Right renal cortex interstitium (tissue), 3 donors: ENCODE results near the gene SLX1A. TPM values are rescaled to one million over a fixed set of nuclear protein-coding genes. Genes with fewer than 3 reads are reported as not detected.
"Not testable (repeated sequence)": the region's sequence is repeated elsewhere in the genome, so short reads cannot be mapped to it uniquely, and the experiment has no call there.

Experiments
- DNase-seq, 3 donors: peaks; one replicate each; pipeline ENCODE4 v3.0.0-alpha.2; 2013; ENCODE audit warnings: low read depth in 3 of 3, low spot score in 2 of 3
- polyA plus RNA-seq, 3 donors: library from polyadenylated mRNA; unstranded; fragments of 120-200 nt; gene quantifications; one replicate each; pipeline ENCODE4 v1.2.1, GENCODE V29; 2013; ENCODE audit not compliant: insufficient read length in 3 of 3

Gene SLX1A
- polyA plus RNA-seq = 10 to 100 TPM; 14.8 to 17.2 (median 16.3) TPM

DNA sequence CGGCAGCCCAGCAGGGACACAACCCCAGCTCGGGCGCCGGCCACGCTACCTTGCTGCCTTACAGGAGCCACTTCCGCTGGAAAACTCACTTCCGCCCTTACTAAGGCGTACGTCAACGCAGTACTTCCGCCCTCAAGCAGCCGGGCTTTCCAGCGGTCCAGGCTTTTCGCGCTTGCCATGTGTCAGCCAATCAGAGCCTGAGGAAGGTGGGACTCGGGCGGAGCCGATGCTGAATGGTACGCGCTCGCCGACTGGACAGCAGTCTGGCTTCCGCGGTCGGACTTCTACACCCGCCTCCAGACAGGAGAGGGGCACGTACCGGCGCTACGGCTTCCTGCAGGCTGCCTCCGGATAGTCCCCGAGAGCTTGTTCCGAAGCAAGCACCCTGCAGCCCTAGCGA, at the start of gene SLX1A, which contains the start of gene BOLA2B:
TSS of gene SLX1A (plus strand) at position 261 of the 400 bp plus-strand sequence. CDS start 210 bp downstream, outside the sequence.
TSS of gene BOLA2B (minus strand) at position 52 of the 400 bp plus-strand sequence. CDS start 71 bp downstream, outside the sequence.
- DNase-seq = not testable (repeated sequence)

DNA sequence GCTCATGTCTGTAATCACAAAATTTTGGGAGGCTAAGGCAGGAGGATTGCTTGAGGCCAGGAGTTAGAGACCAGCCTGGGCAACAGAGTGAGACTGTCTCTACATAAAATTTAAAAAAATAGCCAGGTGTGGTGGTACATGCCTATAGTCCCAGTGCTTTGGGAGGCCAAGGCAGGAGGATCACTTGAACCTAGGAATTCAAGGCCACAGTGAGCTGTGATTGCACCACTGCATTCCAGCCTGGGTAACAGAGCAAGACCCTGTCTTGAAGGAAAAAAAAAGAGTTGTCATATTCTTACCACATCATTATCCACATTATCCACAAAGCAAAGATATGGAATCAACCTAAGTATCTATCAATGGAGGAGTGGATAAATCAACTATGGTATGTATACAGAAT, 49.7 kb upstream of the SLX1A start:
- no peak for DNase-seq

DNA sequence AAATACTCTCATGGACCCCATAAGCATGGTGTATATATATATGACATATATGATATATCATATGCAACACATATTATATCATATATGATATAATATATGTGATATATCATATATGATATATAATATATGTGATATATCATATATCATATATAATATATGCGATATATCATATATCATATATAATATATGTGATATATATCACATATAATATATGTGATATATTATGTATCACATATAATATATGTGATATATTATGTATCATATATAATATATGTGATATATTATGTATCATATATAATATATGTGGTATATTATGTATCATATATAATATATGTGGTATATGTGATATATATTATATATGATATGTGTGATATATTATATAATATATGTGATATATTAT, 48.8 kb upstream of the SLX1A start:
- DNase-seq = no peak

DNA sequence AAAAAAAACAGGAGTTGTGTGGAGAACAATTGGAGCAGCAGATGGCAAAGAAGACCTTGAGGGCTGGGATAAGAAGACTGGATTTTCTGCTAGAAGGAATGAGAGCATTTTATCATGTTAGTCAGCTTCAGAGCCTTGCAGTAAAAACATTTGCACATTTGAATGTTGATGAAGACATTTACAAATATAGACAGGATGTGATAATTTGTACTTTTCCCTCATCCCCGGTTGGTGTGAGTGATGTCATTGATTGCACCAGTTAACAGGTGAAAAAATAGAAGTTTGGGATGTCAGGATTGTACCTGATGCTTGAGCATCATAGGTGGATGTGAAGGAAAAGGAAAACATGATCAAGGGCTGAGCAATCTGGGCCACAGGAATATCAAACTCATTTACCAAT, 48.0 kb upstream of the SLX1A start:
- no peak for DNase-seq

DNA sequence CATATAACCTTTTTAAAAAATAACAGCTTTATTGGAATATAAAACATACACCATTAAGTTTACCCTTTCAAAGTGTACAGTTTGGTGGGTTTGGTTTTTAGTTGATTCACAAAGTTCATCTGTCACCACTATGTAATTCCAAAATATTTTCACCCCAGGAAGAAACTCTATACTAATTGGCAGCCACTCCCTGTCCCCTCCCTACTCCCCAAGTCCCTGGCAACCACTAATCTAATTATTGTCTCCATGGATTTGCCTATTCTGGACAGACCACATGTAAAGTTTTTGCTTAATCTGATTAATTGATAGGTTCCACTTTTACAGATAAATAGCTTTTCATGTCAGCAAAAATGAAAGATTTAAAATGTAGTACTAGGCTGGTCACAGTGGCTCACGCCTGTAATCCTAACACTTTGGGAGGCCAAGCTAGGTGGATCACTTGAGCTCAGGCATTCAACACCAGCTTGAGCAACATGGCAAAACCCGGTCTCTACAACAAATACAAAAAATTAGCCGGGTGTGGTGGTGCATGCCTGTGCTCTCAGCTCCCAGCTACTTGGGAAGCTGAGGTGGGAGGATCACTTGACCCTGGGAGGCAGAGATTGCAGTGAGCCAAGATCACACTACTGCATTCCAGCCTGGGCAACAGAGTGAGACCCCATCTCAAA, 45.7 kb upstream of the SLX1A start:
- no peak for DNase-seq

DNA sequence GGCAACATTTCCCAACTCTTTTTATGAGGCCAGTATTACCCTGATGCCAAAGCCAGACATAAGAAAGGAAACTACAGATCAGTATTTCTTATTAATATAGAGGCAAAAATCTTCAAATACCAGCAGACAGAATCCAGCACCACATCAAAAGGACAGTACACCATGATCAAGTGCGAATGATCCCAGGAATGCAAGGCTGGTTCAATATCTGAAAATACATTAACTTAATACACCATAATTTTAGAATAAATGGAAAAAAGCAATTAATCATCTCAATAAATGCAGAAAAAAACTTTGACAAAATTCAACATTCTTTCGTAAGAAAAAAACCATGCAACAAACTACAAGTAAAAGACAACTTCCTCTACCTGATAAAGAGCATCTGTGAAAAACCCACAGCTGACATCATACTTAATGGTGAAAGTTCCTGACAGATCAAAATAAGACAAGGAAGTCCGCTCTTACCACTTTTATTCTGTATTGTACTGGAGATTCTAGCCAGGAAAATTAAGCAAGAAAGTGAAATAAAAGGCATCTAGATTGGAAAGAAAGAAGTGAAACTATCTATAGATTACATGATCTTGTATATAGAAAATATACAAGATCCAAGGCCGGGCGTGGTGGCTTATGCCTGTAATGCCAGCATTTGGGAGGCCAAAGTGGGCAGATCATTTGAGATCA, 44.3 kb upstream of the SLX1A start:
- DNase-seq = no peak

DNA sequence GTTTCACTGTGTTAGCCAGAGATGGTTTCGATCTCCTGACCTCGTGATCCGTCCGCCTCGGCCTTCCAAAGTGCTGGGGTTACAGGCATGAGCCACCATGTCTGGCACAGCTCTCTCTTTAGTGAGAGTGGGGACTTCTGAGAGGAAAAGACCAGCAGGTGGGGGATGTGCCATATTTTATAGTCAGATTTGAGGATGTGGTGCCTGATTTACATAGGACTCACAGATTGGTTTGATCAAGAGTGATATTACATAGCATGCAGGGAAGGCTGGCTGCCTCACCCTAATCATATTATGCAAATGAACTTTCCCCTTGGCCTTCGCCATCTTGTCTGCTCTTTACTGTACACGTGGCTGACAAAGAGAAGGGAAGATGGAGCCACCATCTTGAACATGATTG, 42.6 kb upstream of the SLX1A start:
- DNase-seq = no peak

DNA sequence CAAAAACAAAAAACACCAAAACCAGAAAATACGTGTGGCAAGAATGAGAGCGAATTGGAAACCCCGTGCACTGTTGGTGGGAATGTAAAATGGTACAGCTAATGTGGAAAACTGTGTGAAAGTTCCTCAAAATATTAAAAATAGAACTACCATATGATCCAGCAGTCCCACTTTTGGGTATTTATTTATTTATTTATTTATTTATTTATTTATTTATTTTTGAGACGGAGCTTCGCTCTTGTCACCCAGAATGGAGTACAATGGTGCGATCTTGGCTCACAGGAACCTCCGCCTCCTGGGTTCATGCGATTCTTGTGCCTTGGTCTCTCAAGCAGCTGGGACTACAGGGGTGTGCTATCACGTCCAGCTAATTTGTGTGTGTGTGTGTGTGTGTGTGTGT, 41.2 kb upstream of the SLX1A start:
- DNase-seq = no peak

DNA sequence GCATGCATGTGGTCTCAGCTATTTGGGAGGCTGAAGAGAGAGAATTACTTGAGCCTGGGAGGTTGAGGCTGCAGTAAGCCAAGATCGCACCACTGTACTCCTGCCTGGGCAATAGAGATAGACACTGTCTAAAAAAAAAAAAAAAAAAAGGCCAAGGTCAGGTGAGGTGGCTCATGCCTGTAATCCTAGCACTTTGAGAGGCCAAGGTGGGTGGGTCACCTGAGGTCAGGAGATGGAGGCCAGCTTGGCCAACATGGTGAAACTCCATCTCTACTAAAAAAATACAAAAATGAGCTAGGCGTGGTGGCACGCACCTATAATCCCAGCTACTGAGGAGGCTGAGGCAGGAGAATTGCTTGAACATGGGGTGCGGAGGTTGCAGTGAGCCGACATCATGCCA, 38.5 kb upstream of the SLX1A start:
- no peak for DNase-seq

DNA sequence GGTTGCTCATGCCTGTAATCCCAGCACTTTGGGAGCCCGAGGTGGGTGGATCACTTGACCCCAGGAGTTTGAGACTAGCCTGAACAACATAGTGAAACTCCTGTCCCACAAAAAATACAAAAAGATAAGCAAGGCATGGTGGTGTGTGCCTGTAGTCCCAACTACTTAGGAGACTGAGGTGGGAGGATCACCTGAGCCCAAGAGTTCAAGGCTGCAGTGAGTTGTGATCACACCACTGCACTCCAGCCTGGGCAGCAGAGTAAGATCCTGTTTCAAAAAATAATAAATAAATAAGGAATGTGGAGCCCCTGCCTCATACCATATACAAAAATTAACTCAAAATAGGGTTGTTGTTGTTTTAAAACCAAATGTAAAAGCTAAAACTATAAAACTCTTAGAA, 36.5 kb upstream of the SLX1A start:
- DNase-seq = no peak

DNA sequence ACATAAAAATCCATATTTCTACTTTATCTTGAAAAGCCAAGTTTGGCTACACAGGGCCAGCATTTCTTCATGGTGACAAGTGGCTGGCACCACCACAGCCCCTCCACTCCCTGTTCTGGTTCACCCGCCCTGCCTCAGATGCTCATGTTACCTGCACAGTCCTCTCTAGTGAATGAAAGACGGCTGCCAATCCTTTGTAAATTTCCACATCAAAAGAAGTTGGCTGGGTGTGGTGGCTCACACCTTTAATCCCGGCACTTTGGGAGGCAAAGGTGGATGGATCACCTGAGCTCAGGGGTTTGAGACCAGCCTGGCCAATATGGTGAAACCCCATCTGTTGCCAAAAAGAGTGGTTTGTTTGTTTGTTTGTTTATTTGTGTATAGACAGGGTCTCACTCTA, 30.1 kb upstream of the SLX1A start:
- DNase-seq = no peak

DNA sequence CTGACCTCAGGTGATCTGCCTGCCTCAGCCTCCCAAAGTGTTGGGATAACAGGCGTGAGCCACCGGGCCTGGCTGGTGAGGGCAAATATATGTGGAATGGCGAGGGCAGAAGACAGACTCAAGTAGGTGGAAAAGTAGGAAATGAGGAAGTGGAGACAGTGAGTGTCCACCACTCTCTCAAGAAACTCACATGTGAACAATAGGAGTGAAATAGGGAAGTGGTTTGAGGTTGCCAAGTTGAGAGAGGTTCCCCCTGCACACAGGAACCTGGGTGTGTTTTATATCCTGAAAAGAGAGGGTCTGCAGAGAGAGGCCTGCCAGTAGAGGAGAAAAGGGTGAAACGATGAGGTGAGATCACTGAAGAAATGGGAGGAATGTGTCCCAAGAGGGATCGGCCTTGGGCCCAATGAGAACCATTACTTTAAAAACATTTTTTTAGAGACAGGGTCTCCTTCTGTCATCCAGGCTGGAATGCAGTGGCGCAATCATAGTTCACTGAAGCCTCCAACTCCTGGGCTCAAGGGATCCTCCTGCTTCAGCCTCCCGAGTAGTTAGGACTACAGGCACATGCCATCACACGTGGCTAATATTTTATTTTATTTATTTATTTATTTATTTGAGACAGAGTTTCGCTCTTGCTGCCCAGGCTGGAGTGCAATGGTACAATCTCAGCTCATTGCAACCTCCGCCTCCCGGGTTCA, 27.3 kb upstream of the SLX1A start:
- DNase-seq = no peak

DNA sequence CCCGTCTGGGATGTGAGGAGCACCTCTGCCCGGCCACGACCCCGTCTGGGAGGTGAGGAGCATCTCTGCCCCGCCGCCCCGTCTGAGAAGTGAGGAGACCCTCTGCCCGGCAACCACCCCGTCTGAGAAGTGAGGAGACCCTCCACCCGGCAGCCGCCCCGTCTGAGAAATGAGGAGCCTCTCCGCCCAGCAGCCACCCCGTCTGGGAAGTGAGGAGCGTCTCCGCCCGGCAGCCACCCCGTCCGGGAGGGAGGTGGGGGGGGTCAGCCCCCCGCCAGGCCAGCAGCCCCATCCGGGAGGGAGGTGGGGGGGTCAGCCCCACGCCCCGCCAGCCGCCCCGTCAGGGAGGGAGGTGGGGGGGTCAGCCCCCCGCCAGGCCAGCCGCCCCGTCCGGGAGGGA, 24.9 kb upstream of the SLX1A start:
- not testable (repeated sequence) for DNase-seq

DNA sequence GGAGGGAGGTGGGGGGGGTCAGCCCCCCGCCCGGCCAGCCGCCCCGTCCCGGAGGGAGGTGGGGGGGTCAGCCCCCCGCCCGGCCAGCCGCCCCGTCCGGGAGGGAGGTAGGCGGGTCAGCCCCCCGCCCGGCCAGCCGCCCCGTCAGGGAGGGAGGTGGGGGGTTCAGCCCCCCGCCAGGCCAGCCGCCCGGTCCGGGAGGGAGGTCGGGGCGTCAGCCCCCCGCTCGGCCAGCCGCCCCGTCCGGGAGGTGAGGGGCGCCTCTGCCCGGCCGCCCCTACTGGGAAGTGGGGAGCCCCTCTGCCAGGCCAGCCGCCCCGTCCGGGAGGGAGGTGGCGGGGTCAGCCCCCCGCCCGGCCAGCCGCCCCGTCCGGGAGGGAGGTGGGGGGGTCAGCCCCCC, 24.3 kb upstream of the SLX1A start:
- not testable (repeated sequence) for DNase-seq

DNA sequence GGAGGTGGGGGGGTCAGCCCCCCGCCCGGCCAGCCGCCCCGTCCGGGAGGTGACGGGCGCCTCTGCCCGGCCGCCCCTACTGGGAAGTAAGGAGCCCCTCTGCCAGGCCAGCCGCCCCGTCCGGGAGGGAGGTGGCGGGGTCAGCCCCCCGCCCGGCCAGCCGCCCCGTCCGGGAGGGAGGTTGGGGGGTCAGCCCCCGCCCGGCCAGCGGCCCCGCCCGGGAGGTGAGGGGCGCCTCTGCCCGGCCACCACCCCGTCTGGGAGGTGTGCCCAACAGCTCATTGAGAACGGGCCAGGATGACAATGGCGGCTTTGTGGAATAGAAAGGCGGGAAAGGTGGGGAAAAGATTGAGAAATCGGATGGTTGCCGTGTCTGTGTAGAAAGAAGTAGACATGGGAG, 23.5 kb upstream of the SLX1A start:
- not testable (repeated sequence) for DNase-seq

DNA sequence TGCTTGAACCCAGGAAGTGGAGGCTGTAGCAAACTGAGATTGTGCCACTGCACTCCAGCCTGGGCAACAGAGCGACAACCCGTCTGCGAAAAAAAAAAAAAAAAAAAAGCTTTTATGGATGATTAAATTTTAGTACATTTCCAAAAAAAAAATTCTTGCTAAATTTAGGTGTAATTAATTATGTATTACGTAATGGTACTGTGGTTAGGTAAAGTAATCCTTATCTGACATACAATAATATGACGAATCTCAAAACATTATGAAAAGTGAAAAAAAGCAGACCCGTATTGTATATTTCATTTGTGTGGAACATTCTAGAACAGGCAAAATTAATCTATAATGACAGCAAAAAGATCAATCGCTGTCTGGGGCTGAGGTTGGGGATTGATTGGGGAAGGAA, 20.6 kb upstream of the SLX1A start:
- no peak for DNase-seq

DNA sequence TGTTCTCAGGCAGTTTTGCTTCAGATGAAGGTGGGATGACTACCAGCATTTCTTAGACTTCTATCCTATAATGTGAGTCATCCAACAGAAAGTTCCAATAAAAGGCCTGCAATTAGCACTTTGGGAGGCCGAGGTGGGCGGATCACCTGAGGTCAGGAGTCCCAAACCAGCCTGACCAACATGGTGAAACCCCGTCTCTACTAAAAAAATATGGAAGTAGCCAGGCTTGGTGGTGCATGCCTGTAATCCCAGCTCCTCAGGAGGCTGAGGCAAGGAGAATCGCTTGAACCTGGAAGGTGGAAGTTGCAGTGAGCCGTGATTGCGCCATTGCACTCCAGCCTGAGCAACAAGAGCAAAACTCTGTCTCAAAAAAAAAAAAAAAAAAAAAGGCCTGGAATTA, 16.8 kb upstream of the SLX1A start:
- not testable (repeated sequence) for DNase-seq

DNA sequence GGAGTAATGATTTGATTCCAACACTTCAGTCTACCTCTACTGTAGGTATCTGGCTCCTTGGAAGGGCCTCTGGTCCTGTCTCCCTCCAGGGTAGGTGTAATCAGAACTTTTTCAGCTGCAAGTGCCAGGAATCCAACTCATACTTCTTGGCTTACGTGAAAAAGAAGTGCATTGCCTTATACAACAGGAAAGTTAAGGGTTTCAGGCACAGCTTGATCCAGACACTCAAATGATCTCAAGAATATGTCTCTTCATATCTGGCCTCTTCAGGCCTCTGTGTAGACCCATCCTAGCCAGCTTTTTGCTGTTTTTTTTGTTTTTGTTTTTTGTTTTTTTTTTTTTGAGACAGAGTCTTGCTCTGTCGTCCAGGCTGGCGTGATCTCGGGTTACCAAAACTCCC, 14.5 kb upstream of the SLX1A start:
- DNase-seq = no peak

DNA sequence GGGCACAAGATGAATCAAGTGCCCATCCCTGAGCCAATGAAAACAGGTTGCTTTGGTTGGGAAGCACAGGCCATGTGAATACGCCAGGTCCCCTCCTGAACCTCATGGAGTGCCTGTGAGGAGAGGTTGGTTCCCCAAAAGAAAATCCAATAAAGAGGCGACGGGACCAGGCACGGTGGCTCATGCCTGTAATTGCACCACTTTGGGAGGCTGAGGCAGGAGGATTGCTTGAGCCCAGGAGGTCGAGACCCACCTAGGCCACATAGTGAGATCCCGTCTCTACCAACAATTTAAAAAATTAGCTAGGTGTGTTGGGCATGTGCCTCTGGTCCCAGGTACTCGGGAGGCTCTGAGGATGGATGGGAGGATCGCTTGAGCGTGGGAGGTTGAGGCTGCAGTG, 13.7 kb upstream of the SLX1A start:
- DNase-seq = no peak

DNA sequence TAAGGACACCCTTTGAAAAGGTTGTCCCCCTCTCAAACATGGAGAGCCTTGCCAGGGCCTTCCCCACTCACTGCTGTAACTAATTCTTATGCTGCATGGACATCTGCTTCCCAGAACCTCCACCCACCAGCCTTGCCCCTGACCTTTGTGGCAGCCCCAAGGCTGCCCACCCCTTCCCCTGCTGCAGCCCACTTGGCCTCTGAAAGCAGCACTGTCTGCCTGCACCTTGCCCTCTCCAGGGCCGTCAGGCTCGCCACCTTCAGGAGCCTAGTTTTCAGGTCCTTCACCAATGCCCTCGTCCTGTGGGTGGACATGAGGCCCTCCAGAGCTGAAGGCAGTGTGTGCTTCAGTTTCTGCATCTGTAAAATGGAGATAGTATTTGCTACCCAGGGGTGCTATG, 12.9 kb upstream of the SLX1A start:
- DNase-seq = no peak

DNA sequence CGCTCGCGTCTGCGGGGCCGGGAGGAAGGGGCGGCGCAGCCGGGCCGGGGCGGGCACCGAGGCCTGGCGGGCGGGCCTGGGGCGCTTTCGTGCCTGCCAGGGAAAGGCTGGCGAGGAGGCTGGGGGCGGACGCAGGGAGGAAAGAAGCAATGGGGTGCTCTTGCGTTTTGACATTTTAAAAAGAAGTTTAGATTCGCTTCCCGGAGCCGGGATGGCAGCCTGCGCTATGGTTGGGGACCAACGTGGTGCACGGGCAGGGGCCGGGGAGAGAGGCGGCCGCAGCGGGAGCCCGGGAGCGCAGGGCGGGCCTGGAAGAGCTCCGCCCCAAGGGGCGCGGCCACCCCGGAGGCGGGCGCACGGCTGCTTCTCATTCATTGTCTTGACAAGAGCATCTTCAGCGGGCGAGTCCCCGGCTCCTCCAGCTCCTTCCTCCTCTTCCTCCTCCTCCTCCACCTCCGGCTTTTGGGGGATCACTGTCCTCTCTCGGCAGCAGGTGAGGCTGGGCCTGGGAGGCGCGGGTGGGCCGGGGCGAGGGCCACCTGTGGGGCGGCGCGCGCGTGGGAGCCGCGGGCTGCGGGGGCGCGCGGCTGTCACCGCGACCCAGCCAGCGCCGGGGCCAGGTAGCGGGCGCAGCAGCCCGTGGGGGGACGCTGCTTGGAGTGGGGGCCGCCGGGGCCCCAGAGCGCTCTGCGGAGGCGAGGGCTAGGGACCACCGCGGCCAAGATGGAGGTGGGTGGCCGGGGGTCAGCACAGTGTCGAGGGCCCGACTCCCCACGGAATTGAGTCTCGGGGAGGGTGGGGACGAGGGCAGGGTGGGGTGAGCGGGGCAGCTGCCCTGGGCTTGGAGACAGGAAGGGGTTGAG, 10.2 kb upstream of the SLX1A start, which contains the start of gene CORO1A:
TSS of gene CORO1A (plus strand) at position 370 of the 863 bp plus-strand sequence. CDS start 1,608 bp downstream, outside the sequence.
- DNase-seq = peak in 2 of 3 donors; percentile 59 to 65
